ENCODE measurements around the gene PGP. TPM values are rescaled to one million over a fixed set of nuclear protein-coding genes. Genes with fewer than 3 reads are reported as not detected.

The PGP gene
- total RNA-seq, 2 donors from 2014 or later, result 7.2 to 8.4 TPM

- intact Hi-C loops (cut with DNase I), result no loop called here
- no peak for DNase-seq (ENCODE audit: low spot score)
These were observed 40.1 kb downstream of the PGP start for GRCh38 chr16:2174396-2175131.

- intact Hi-C loops (cut with DNase I), result no loop called here
- no peak for DNase-seq (ENCODE audit: low spot score)
These were observed 40.7 kb downstream of the PGP start for GRCh38 chr16:2173916-2174315.

GRCh38 chr16:2173366-2173765, 41.3 kb downstream of the PGP start:
- intact Hi-C loops (cut with DNase I), result no loop called here
- DNase-seq (ENCODE audit: low spot score), result no peak

- intact Hi-C loops (cut with DNase I), result no loop called here
- DNase-seq (ENCODE audit: low spot score), result no peak
These were observed 41.8 kb downstream of the PGP start for GRCh38 chr16:2172688-2173335.

- intact Hi-C loops (cut with DNase I), result no loop called here
- no peak for DNase-seq (ENCODE audit: low spot score)
These were observed 43.0 kb downstream of the PGP start for GRCh38 chr16:2171601-2172178.

GRCh38 chr16:2170587-2171435, 43.8 kb downstream of the PGP start:
- intact Hi-C loops (cut with DNase I), result no loop called here
- DNase-seq (ENCODE audit: low spot score), result no peak

- no peak for DNase-seq (ENCODE audit: low spot score)
- intact Hi-C loops (cut with DNase I), result no loop called here
These were observed 44.6 kb downstream of the PGP start for GRCh38 chr16:2170080-2170479.

- intact Hi-C loops (cut with DNase I), result loop anchor here in 1 of 2 donors (10.0 kb wide), 1 partner anchor 108 kb away; no protein-coding TSS in a partner anchor
These were observed 47.5 kb downstream of the PGP start for GRCh38 chr16:2167068-2167638.

GRCh38 chr16:2166263-2167067, 48.2 kb downstream of the PGP start:
- intact Hi-C loops (cut with DNase I), result loop anchor here in 1 of 2 donors (10.0 kb wide), 1 partner anchor 108 kb away; no protein-coding TSS in a partner anchor
- DNase-seq (ENCODE audit: low spot score), result no peak

More at GRCh38 chr16:2167068-2167638, 47.5 kb downstream of the PGP start:
- no peak for DNase-seq (ENCODE audit: low spot score)

GRCh38 chr16:2165861-2166260, 48.8 kb downstream of the PGP start:
- DNase-seq (ENCODE audit: low spot score), result no peak

GRCh38 chr16:2163211-2163881, 51.3 kb downstream of the PGP start:
- DNase-seq (ENCODE audit: low spot score), result no peak
- intact Hi-C loops (cut with DNase I), result loop anchor here in 1 of 2 donors (10.0 kb wide), 1 partner anchor 111 kb away; no protein-coding TSS in a partner anchor

More at GRCh38 chr16:2165861-2166260, 48.8 kb downstream of the PGP start:
- intact Hi-C loops (cut with DNase I), result loop anchor here in 1 of 2 donors (10.0 kb wide), 1 partner anchor 109 kb away; no protein-coding TSS in a partner anchor

- DNase-seq (ENCODE audit: low spot score), result no peak
- intact Hi-C loops (cut with DNase I), result loop anchor here in 1 of 2 donors (10.0 kb wide), 1 partner anchor 112 kb away; no protein-coding TSS in a partner anchor
These were observed 51.9 kb downstream of the PGP start for GRCh38 chr16:2162676-2163118.

GRCh38 chr16:2161911-2162310, 52.7 kb downstream of the PGP start:
- intact Hi-C loops (cut with DNase I), result loop anchor here in 1 of 2 donors (10.0 kb wide), 1 partner anchor 113 kb away; no protein-coding TSS in a partner anchor
- no peak for DNase-seq (ENCODE audit: low spot score)

All from posterior vena cava (tissue), 2 donors.